Activated naive CD4-positive, alpha-beta T cell treated with anti-CD3 and anti-CD28 coated beads, Interleukin-2, amount 50 U/mL, for 72 hours (primary cell): ENCODE measurements around the gene CTBP1. TPM values are rescaled to one million over a fixed set of nuclear protein-coding genes. Genes with fewer than 3 reads are reported as not detected.

Experiments
- ATAC-seq, 2 donors: fragments of 150-1000 bp; cut with Tn5 transposase; 2 replicates each; pipeline ENCODE4 v1.10.0; 2021; ENCODE audit warnings: mild to moderate bottlenecking in 2 of 2, moderate library complexity in 2 of 2
- DNase-seq, 2 donors: peaks; one replicate each; pipeline ENCODE4 v3.0.0; 2021 to 2022; ENCODE audit warnings: low spot score in 2 of 2
- H3K27ac Mint-ChIP-seq, 2 donors: one replicate each; pipeline ENCODE4 v1.8.0; 2022; ENCODE audit warnings: mild to moderate bottlenecking in 2 of 2, mixed read lengths in 2 of 2
- H3K36me3 Mint-ChIP-seq, 2 donors: one replicate each; pipeline ENCODE4 v1.8.0; 2022; ENCODE audit warnings: mixed read lengths in 2 of 2
- H3K9me3 Mint-ChIP-seq, 2 donors: one replicate each; pipeline ENCODE4 v1.8.0; 2022; ENCODE audit warnings: mixed read lengths in 2 of 2
- total RNA-seq, 2 donors: library from RNA; stranded (reverse); gene quantifications; one replicate each; pipeline ENCODE4 v1.2.3, GENCODE V29; 2022

Gene CTBP1
- total RNA-seq, 2 donors from 2014 or later, result 74.7 to 177 TPM

DNA sequence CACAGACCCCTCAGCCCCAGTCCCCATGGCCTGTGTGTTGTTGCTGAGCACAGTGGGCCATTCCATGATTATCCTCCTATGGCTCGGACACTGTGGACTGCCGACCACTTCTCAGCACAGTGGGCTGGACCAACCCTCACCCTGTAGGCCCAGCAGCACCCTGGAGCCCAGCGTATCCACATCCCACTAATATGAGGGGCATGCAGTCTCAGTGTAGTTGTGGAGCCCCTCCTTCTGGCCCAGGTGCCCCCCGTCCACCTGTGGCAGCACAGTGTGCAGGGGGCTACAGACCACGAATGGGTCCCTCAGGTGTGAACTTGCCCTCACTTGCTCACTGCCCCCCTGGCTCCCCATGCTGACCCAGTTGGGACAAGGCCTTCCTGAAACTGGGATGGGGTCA is 84.5 kb downstream of the CTBP1 start:
- peak overlapping the region in 1 of 2 donors; percentile 52 for H3K27ac Mint-ChIP-seq
- H3K9me3 Mint-ChIP-seq, result no peaks in the 10 kb centered on the region
- DNase-seq, result no peak
- H3K36me3 Mint-ChIP-seq, result no peaks in the 10 kb centered on the region
- ATAC-seq, result no peak

DNA sequence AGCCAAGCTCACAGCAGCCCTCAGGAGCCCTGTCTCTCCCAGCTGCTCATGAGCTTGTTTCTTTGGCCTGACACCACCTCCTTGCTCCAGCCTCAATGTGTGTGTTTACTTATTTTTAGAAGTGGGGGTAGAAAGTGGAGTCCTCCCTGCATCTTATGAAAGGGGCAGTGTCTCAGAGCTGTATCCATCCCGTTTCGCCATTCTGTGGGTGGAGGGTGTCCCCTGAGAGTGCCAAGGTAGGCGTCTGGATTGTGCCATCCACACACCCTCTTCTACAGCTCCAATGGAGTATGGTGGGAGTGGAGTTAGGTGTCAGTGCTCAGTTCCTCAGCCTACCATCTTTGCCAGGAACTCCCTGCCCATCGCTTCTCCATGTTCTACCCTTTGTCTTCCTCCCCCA is 84.9 kb downstream of the CTBP1 start:
- ATAC-seq (no peak), DNase-seq (no peak)
- no peaks in the 10 kb centered on the region for H3K36me3 Mint-ChIP-seq
- no peak overlapping the region for H3K27ac Mint-ChIP-seq
- no peaks in the 10 kb centered on the region for H3K9me3 Mint-ChIP-seq

Other genes starting within 250 kb of the CTBP1 start
- 10 to 100 TPM; 10.3 to 27.6 TPM for gene FGFRL1, start 237.5 kb downstream of the CTBP1 start, total RNA-seq
- 1 to 10 TPM; 3.5 to 4.5 TPM for gene RNF212, start 135.6 kb downstream of the CTBP1 start, total RNA-seq
- 10 to 100 TPM in 1 of 2 donors, 1 to 10 TPM in 1; 7.0 to 17.4 TPM for gene SPON2, start 76.5 kb downstream of the CTBP1 start, total RNA-seq
- gene MAEA, start 40.8 kb upstream of the CTBP1 start, total RNA-seq, result 10 to 100 TPM; 42.8 to 50.1 TPM
- 10 to 100 TPM; 19.1 to 23.8 TPM for gene UVSSA, start 98.1 kb upstream of the CTBP1 start, total RNA-seq
- gene NKX1-1, start 157.3 kb upstream of the CTBP1 start, total RNA-seq, result not detected